Endometrial microvascular endothelial cells (primary cell): ENCODE measurements around the gene CUX1. TPM values are rescaled to one million over a fixed set of nuclear protein-coding genes. Genes with fewer than 3 reads are reported as not detected.
"Not testable (repeated sequence)": the region's sequence is repeated elsewhere in the genome, so short reads cannot be mapped to it uniquely, and the experiment has no call there.

Experiments used
- in situ Hi-C: cut with HindIII; loops from 2 replicates; pipeline ENCODE4 v1.10.0; 2017; ENCODE audit warnings: low sequenced_read_pairs, low pct_unique_long_range_greater_than_20kb; ENCODE audit errors: inconsistent ontology term
- total RNA-seq: library from RNA; depleted of rRNA; stranded (reverse); fragments of >200 nt; gene quantifications from one replicate; pipeline ENCODE4 v1.2.3, GENCODE V29; 2015; ENCODE audit errors: inconsistent ontology term

The CUX1 gene
- total RNA-seq, 1 donor from 2014 or later: 14.9 TPM

GRCh38 chr7:101999393-101999792, 182.0 kb downstream of the CUX1 start:
- in situ Hi-C loops: no loop called here

- in situ Hi-C loops: no loop called here
These were observed 182.7 kb downstream of the CUX1 start for GRCh38 chr7:102000123-102000522.

GRCh38 chr7:102004229-102004628, 186.8 kb downstream of the CUX1 start:
- in situ Hi-C loops: no loop called here

GRCh38 chr7:102004848-102005247, 187.4 kb downstream of the CUX1 start:
- in situ Hi-C loops: no loop called here

GRCh38 chr7:102005933-102006480, 188.6 kb downstream of the CUX1 start:
- in situ Hi-C loops: no loop called here

- in situ Hi-C loops: no loop called here
These were observed 189.3 kb downstream of the CUX1 start for GRCh38 chr7:102006695-102007094.

GRCh38 chr7:102008535-102009262, 191.3 kb downstream of the CUX1 start:
- in situ Hi-C loops: no loop called here

- in situ Hi-C loops: no loop called here
These were observed 192.2 kb downstream of the CUX1 start for GRCh38 chr7:102009628-102010027.

- in situ Hi-C loops: not testable (repeated sequence)
These were observed 194.8 kb downstream of the CUX1 start for GRCh38 chr7:102012112-102012830.

GRCh38 chr7:102012941-102013461, 195.6 kb downstream of the CUX1 start:
- in situ Hi-C loops: no loop called here

- in situ Hi-C loops: no loop called here
These were observed 201.4 kb downstream of the CUX1 start for GRCh38 chr7:102018876-102019275.

GRCh38 chr7:102019461-102019860, 202.0 kb downstream of the CUX1 start:
- in situ Hi-C loops: no loop called here

- in situ Hi-C loops: no loop called here
These were observed 204.6 kb downstream of the CUX1 start for GRCh38 chr7:102021841-102022618.

- in situ Hi-C loops: no loop called here
These were observed 206.8 kb downstream of the CUX1 start for GRCh38 chr7:102024005-102024768.

GRCh38 chr7:102024769-102025391, 207.5 kb downstream of the CUX1 start:
- in situ Hi-C loops: no loop called here

- in situ Hi-C loops: not testable (repeated sequence)
These were observed 208.4 kb downstream of the CUX1 start for GRCh38 chr7:102025777-102026176.

GRCh38 chr7:102028206-102028826, 210.9 kb downstream of the CUX1 start:
- in situ Hi-C loops: no loop called here

GRCh38 chr7:102029616-102030015, 212.2 kb downstream of the CUX1 start:
- in situ Hi-C loops: no loop called here
